ENCODE data around the gene RTL3.
"Not testable (repeated sequence)": the region's sequence is repeated elsewhere in the genome, so short reads cannot be mapped to it uniquely, and the experiment has no call there.

The RTL3 gene

DNA sequence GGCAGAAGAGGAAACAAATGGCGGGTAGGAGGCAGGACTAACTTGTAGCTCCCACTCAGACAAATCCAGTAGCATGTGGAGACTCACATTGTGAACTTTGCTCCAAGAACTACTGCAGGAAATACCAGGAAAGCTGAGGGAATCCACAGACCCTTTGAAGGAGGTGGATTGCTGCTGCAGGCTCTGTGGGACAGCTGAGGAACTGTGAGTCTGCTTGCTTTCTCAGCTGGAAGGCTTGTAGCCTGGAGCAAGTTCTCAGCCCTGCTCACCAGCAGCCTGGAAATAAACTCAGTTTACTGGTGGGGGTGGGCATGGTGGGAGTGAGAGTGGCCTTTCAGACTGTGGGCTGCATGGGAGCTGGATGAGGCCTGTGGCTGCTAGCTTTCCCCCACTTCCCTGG lies 16.0 kb downstream of the RTL3 start:
- no peak overlapping the region for H3K4me3 ChIP-seq (ENCODE audit: low read depth in 1 of 2, low read length in 1 of 2)
- no peaks in the 10 kb centered on the region for H3K27me3 ChIP-seq
- H3K4me1 ChIP-seq (ENCODE audit: control insufficient read depth in 1 of 2, insufficient read depth in 1 of 2, low read depth in 1 of 2, low read length in 1 of 2): no peaks in the 10 kb centered on the region
- TF ChIP-seq, protein P1, sequence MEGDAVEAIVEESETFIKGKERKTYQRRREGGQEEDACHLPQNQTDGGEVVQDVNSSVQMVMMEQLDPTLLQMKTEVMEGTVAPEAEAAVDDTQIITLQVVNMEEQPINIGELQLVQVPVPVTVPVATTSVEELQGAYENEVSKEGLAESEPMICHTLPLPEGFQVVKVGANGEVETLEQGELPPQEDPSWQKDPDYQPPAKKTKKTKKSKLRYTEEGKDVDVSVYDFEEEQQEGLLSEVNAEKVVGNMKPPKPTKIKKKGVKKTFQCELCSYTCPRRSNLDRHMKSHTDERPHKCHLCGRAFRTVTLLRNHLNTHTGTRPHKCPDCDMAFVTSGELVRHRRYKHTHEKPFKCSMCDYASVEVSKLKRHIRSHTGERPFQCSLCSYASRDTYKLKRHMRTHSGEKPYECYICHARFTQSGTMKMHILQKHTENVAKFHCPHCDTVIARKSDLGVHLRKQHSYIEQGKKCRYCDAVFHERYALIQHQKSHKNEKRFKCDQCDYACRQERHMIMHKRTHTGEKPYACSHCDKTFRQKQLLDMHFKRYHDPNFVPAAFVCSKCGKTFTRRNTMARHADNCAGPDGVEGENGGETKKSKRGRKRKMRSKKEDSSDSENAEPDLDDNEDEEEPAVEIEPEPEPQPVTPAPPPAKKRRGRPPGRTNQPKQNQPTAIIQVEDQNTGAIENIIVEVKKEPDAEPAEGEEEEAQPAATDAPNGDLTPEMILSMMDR (IDR thresholded peaks at IDR 0.05): no peak
- no peaks in the 10 kb centered on the region for H3K9me3 ChIP-seq
- H3K36me3 ChIP-seq: no peaks in the 10 kb centered on the region
- no peak overlapping the region for H3K27ac ChIP-seq

DNA sequence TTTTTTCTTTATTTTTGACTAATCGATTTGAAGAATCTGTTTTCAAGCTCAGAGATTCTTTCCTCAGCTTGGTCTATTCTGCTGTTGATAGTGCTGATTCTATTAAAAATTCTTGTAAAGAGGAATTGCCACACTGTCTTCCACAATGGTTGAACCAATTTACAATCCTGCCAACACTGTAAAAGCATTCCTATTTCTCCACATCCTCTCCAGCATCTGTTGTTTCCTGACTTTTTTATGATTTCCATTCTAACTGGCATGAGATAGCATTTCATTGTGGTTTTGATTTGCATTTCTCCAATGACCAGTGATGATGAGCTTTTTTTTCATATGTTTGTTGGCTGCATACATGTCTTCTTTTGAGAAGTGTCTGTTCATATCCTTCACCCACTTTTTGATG lies 23.0 kb downstream of the RTL3 start:
- H3K27ac ChIP-seq: not testable (repeated sequence)

DNA sequence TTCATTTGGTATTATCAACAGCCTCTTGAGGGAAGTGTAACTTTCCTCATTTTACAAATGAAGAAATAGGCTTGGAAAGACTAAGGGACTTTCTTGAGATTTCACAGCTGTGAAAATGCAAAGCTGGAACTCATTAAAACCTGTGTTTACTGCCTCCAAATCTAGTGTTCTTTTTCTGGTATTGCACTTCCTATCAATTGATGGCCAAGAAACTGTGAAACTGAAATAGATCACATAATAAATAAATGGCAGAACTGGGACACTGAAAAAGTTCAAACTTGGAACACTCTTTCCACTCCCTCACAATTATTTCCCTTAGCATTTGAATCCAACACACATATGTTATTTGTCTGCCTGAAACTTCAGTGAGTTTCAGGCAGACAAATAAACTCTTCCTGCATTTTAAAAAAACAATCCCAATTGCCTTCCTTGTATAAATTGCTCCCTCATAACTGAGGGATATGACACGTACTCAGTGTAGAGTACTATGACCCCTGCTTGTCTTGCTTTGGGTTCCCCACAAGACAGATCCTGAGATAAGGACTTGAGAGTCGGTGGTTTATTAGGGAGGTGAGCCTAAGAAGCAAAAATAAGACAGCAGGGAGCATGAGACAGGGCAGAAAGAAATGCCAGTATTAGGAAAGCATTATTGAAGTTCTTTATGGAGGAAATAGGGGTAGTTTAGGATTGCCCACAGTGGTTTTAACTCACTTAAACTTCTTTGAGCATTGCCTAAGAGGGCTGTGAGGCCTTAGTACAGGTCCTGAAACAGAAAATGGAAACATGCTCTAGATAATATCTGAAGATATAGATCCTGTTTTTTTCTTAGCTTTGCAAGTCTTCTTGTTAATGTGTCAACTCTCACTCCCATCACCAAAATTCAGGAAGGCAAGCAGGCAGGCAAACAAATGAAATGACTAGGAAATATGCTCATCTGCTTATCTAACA lies 33.9 kb downstream of the RTL3 start:
- Histone ChIP-seq H3K9me3 (no peaks in the 10 kb centered on the region), H3K4me1 (ENCODE audit: control insufficient read depth in 1 of 2, insufficient read depth in 1 of 2, low read depth in 1 of 2, low read length in 1 of 2) (peaks cover 0 to 2% of the 10 kb centered on the region in 2 experiments), H3K36me3 (no peaks in the 10 kb centered on the region), H3K27me3 (no peaks in the 10 kb centered on the region), H3K27ac (no peak overlapping the region), H3K4me3 (ENCODE audit: low read depth in 1 of 2, low read length in 1 of 2) (no peak overlapping the region)
- TF ChIP-seq, protein P1 (IDR thresholded peaks at IDR 0.05): no peak

More for the DNA sequence above, 23.0 kb downstream of the RTL3 start:
- H3K4me3 ChIP-seq (ENCODE audit: low read depth in 1 of 2, low read length in 1 of 2); H3K27me3 ChIP-seq; H3K9me3 ChIP-seq; H3K4me1 ChIP-seq (ENCODE audit: control insufficient read depth in 1 of 2, insufficient read depth in 1 of 2, low read depth in 1 of 2, low read length in 1 of 2); H3K36me3 ChIP-seq: not testable (repeated sequence)

DNA sequence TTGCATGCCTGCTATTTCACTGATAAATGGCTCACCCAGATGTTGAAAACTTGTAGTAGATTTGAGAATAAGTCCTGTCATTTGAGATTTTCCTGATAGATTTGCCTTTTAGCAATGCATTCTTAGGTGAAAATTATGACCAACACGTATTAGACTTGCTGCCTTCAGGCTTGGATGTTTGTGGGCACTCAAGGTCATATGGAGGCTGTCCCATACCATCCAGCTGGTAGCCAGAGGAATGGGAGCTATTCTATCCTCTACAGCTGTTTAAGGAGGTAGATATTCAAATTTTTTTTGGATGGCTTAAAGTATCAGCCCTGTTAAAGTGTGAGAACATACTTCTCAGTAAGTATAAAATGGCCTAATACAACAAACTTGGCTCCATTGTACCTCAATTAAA lies 34.7 kb downstream of the RTL3 start:
- peaks cover 0 to 2% of the 10 kb centered on the region in 2 experiments for H3K4me1 ChIP-seq (ENCODE audit: control insufficient read depth in 1 of 2, insufficient read depth in 1 of 2, low read depth in 1 of 2, low read length in 1 of 2)
- TF ChIP-seq, protein P1 (IDR thresholded peaks at IDR 0.05): no peak
- H3K9me3 ChIP-seq: no peaks in the 10 kb centered on the region
- no peaks in the 10 kb centered on the region for H3K36me3 ChIP-seq
- H3K4me3 ChIP-seq (ENCODE audit: low read depth in 1 of 2, low read length in 1 of 2): no peak overlapping the region
- no peak overlapping the region for H3K27ac ChIP-seq
- no peaks in the 10 kb centered on the region for H3K27me3 ChIP-seq

DNA sequence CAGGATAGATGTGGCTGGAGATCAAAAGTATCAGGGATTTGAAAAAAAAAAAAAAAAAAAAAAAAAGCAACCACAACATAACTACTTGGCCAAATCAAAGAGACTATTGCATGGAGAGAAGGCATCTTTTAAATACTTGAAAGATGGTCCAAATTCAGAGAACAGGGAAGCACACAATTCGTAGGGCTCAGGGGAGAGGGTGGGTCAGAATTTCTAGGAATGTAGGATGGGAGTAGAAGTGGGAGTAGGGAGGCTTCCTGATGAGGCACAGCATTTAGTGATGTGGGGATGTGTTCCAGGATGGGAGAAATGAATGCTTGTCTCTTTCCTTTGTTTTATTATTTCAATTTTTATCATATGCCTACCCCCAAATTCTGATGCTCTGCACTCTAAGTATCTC lies 36.3 kb downstream of the RTL3 start:
- TF ChIP-seq, protein P1 (IDR thresholded peaks at IDR 0.05): no peak
- Histone ChIP-seq H3K9me3 (no peaks in the 10 kb centered on the region), H3K4me3 (ENCODE audit: low read depth in 1 of 2, low read length in 1 of 2) (no peak overlapping the region), H3K4me1 (ENCODE audit: control insufficient read depth in 1 of 2, insufficient read depth in 1 of 2, low read depth in 1 of 2, low read length in 1 of 2) (peaks cover 0 to 2% of the 10 kb centered on the region in 2 experiments), H3K27me3 (no peaks in the 10 kb centered on the region), H3K36me3 (no peaks in the 10 kb centered on the region), H3K27ac (no peak overlapping the region)

DNA sequence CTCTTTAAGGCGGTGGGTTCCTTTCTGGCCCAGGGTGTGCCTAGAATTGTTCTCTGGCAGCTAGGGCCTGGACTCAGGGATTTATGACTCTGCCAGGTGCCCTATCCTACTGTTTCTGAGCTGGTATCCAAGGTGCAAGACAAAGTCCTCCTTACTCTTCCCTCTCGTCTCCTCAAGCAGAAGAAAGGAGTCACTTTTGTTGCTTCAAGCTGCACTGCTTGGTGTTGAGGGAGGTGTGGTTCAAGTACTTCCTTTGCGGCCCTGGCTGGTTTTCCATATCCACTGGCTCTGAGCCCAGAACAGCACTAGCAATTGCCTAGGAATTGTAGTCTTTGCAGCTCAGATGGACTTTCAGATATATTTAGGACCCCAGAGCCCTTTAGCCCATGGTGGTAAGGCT lies 39.3 kb downstream of the RTL3 start:
- Histone ChIP-seq H3K9me3 (no peaks in the 10 kb centered on the region), H3K4me1 (ENCODE audit: control insufficient read depth in 1 of 2, insufficient read depth in 1 of 2, low read depth in 1 of 2, low read length in 1 of 2) (no peaks in the 10 kb centered on the region), H3K36me3 (no peaks in the 10 kb centered on the region), H3K27ac (no peak overlapping the region), H3K27me3 (no peaks in the 10 kb centered on the region), H3K4me3 (ENCODE audit: low read depth in 1 of 2, low read length in 1 of 2) (no peak overlapping the region)
- TF ChIP-seq, protein P1 (IDR thresholded peaks at IDR 0.05): no peak
